Prostate gland (tissue), 1 donor: Measurements from ENCODE around the gene SHISA6.

ENCODE experiments used
- POLR2A ChIP-seq: fragments of 450-650 bp; IDR thresholded peaks from one replicate; pipeline ENCODE4 v1.6.1; 2016; ENCODE audit warnings: antibody characterized with exemption, mild to moderate bottlenecking
- POLR2AphosphoS5 ChIP-seq: sonication (generic); formaldehyde crosslinking; IDR thresholded peaks from one replicate; pipeline ENCODE4 v1.6.1; 2017; ENCODE audit warnings: antibody characterized with exemption

DNA sequence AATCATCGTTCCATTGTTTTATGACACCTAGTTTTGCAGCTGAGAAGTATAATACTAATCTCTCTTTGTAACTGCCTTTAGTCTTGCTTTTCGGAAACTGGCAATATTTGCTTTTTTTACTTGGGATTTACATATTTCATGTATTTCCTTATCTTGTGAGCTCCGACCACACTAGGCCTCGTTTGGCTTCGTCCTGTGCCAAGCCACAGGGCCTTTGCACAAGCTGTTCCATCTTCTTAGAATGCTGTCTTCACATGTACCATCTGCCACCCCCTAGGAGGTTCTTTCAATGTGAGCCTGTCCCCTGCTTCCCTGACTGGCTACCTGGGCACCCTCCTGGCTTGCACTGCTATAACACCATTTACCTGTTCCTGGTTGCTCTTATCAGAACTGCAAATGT lies 77.2 kb downstream of the SHISA6 start:
- TF ChIP-seq POLR2A (no peak), POLR2AphosphoS5 (no peak)
